Spleen (tissue), 11 donors: Measurements from ENCODE around the gene PPP1R9A. TPM values are rescaled to one million over a fixed set of nuclear protein-coding genes. Genes with fewer than 3 reads are reported as not detected.

Source experiments
- DNase-seq: peaks from one replicate; pipeline ENCODE4 v3.0.0-alpha.2; 2020
- H3K27ac ChIP-seq, 8 donors: fragments of 200-600 bp; sonication (generic) in 7 of 8; 1 replicate in 4 of 8; 2 replicates in 4 of 8; pipeline versions ENCODE4 v1.5.0 to v1.8.0; 2016 to 2021; ENCODE audit warnings: inconsistent platforms in 4 of 8, mild to moderate bottlenecking in 4 of 8, moderate library complexity in 1 of 8
- H3K27me3 ChIP-seq, 7 donors: fragments of 200-600 bp; sonication (generic) in 6 of 7; replicated peaks in 1 of 7; 1 replicate in 4 of 7; 2 replicates in 3 of 7; pipeline versions ENCODE4 v1.5.0 to v1.8.0; 2016 to 2021; ENCODE audit warnings: inconsistent platforms in 3 of 7, mild to moderate bottlenecking in 1 of 7
- H3K36me3 ChIP-seq, 6 donors: fragments of 200-600 bp; sonication (generic) in 5 of 6; 1 replicate in 4 of 6; 2 replicates in 2 of 6; pipeline versions ENCODE4 v1.5.0 to v1.8.0; 2016 to 2021; ENCODE audit warnings: inconsistent platforms in 2 of 6
- H3K4me1 ChIP-seq, 6 donors: fragments of 200-600 bp; sonication (generic) in 5 of 6; 1 replicate in 3 of 6; 2 replicates in 3 of 6; pipeline versions ENCODE4 v1.5.0 to v1.8.0; 2016 to 2021; ENCODE audit warnings: inconsistent platforms in 3 of 6
- H3K4me3 ChIP-seq, 8 donors: fragments of 200-600 bp; sonication (generic) in 7 of 8; 1 replicate in 4 of 8; 2 replicates in 4 of 8; pipeline versions ENCODE4 v1.5.0 to v1.8.0; 2016 to 2021; ENCODE audit warnings: inconsistent platforms in 4 of 8, mild to moderate bottlenecking in 4 of 8, moderate library complexity in 2 of 8
- H3K9me3 ChIP-seq, 8 donors: fragments of 200-600 bp; sonication (generic) in 7 of 8; 1 replicate in 4 of 8; 2 replicates in 4 of 8; pipeline versions ENCODE4 v1.5.0 to v1.8.0; 2016 to 2021; ENCODE audit warnings: inconsistent platforms in 4 of 8
- CTCF ChIP-seq, 11 experiments: fragments of 200-600 bp in 7 of 11; fragments of 450-650 bp in 4 of 11; sonication (generic) in 4 of 11; IDR thresholded peaks in 8 of 11; conservative IDR thresholded peaks in 3 of 11; 1 replicate in 7 of 11; 2 replicates in 4 of 11; pipeline versions ENCODE4 v1.4.0 to v1.8.0; 2016 to 2021; ENCODE audit warnings: antibody characterized with exemption in 11 of 11, inconsistent platforms in 4 of 11, mild to moderate bottlenecking in 1 of 11
- POLR2A ChIP-seq, 3 donors: fragments of 450-650 bp; IDR thresholded peaks; one replicate each; pipeline ENCODE4 v1.5.1; 2017; ENCODE audit warnings: antibody characterized with exemption in 3 of 3, mild to moderate bottlenecking in 1 of 3
- POLR2AphosphoS5 ChIP-seq, 3 donors: sonication (generic); formaldehyde crosslinking; IDR thresholded peaks; one replicate each; pipeline ENCODE4 v1.5.1; 2017; ENCODE audit warnings: antibody characterized with exemption in 3 of 3
- WGBS, 5 donors: extraction: QIAGEN DNeasy Blood & Tissue Kit in 3 of 5; methylation state at CpG; one replicate each; pipeline versions ENCODE4 v1.1.5 to v1.1.7; 2013 to 2018; 5-methylcytosine and 5-hydroxymethylcytosine counted together
- intact Hi-C: fragments of 100-400 bp; cut with DNase I; formaldehyde crosslinking; loops from one replicate; pipeline ENCODE4 v1.15.0; 2023; ENCODE audit warnings: low total_unique reads
- polyA plus RNA-seq, 3 donors: library from polyadenylated mRNA; stranded (reverse); fragments of 200-250 nt; gene quantifications; one replicate each; pipeline ENCODE4 v1.2.1, GENCODE V29; 2013
- total RNA-seq, 7 donors: library from RNA; depleted of rRNA in 3 of 7; stranded (reverse); fragments of >200 nt in 3 of 7; fragmentation: NEBNext Ultra II Directional in 4 of 7; extraction: Animal tissue kit (Norgen Biotek cat#: 25700) in 4 of 7; gene quantifications; one replicate each; pipeline versions ENCODE4 v1.1.0 to v1.2.1, GENCODE V29; 2016 to 2021
- donor health status: healthy with polysubstance abuse.
- donor health status: DM: no; HTN: no; CAD: no; lungs with moderate emphysema.
- donor health status: DM: no; HTN: no; CAD: no.
- donor health status: Bipolar disorder and iron deficiency.
- donor health status: healthy.
- donor health status: DM: no; HTN: no; CAD: no.
- donor health status: DM: yes; HTN: yes; CAD: no.

Gene PPP1R9A
- total and polyA plus RNA-seq, 10 donors: 0.52 to 24.1 (median 10.9) TPM

GRCh38 chr7:94957061-94957460, 49.7 kb downstream of the PPP1R9A start:
- H3K27ac ChIP-seq: no peak overlapping the region
- H3K4me1 ChIP-seq: no peaks in the 10 kb centered on the region
- TF ChIP-seq POLR2AphosphoS5 (IDR thresholded peaks at IDR 0.05) (no peak), CTCF (IDR thresholded peaks at IDR 0.05 in 8 of 11, conservative IDR thresholded peaks at IDR 0.05 in 3 of 11) (no peak), POLR2A (IDR thresholded peaks at IDR 0.05) (no peak)
- DNase-seq: no peak
- H3K27me3 ChIP-seq: no peaks in the 10 kb centered on the region
- 79 to 95% (median 84%) methylated on average over 1 of the region's 1 CpG for WGBS, 5 donors
- H3K36me3 ChIP-seq: no peaks in the 10 kb centered on the region
- intact Hi-C loops: no loop called here
- no peak overlapping the region for H3K4me3 ChIP-seq
- peaks cover 0 to 9% (median 4%) of the 10 kb centered on the region in 8 donors for H3K9me3 ChIP-seq

GRCh38 chr7:94962661-94963060, 55.3 kb downstream of the PPP1R9A start:
- peaks cover 0 to 17% (median 10%) of the 10 kb centered on the region in 8 donors for H3K9me3 ChIP-seq
- intact Hi-C loops: no loop called here
- DNase-seq: no peak
- H3K36me3 ChIP-seq: no peaks in the 10 kb centered on the region
- no peaks in the 10 kb centered on the region for H3K27me3 ChIP-seq
- TF ChIP-seq POLR2AphosphoS5 (IDR thresholded peaks at IDR 0.05) (no peak), POLR2A (IDR thresholded peaks at IDR 0.05) (no peak), CTCF (IDR thresholded peaks at IDR 0.05 in 8 of 11, conservative IDR thresholded peaks at IDR 0.05 in 3 of 11) (no peak)
- WGBS, 5 donors: 65 to 90% (median 78%) methylated on average over 2 of the region's 2 CpGs
- H3K4me3 ChIP-seq: no peak overlapping the region
- no peaks in the 10 kb centered on the region for H3K4me1 ChIP-seq
- no peak overlapping the region for H3K27ac ChIP-seq

- intact Hi-C loops: no loop called here
- Histone ChIP-seq H3K36me3 (no peaks in the 10 kb centered on the region), H3K4me1 (no peaks in the 10 kb centered on the region), H3K9me3 (peaks cover 0 to 16% (median 8%) of the 10 kb centered on the region in 8 donors), H3K27me3 (no peaks in the 10 kb centered on the region), H3K4me3 (no peak overlapping the region), H3K27ac (no peak overlapping the region)
- WGBS, 5 donors: 67 to 82% (median 69%) methylated on average over 6 to 8 of the region's 8 CpGs
- no peak for DNase-seq
- TF ChIP-seq POLR2A (IDR thresholded peaks at IDR 0.05): no peak
- no peak for TF ChIP-seq CTCF (IDR thresholded peaks at IDR 0.05 in 8 of 11, conservative IDR thresholded peaks at IDR 0.05 in 3 of 11)
- no peak for TF ChIP-seq POLR2AphosphoS5 (IDR thresholded peaks at IDR 0.05)
Measured at GRCh38 chr7:94969434-94970084, 62.2 kb downstream of the PPP1R9A start.

- DNase-seq: no peak
- WGBS, 5 donors: 86 to 91% (median 89%) methylated on average over 5 to 7 of the region's 7 CpGs
- intact Hi-C loops: no loop called here
- Histone ChIP-seq H3K36me3 (no peaks in the 10 kb centered on the region), H3K27ac (no peak overlapping the region), H3K27me3 (no peaks in the 10 kb centered on the region), H3K4me1 (peaks cover 0 to 2% (median 0%) of the 10 kb centered on the region in 6 donors), H3K9me3 (peaks cover 0 to 10% (median 5%) of the 10 kb centered on the region in 8 donors), H3K4me3 (no peak overlapping the region)
- TF ChIP-seq CTCF (IDR thresholded peaks at IDR 0.05 in 8 of 11, conservative IDR thresholded peaks at IDR 0.05 in 3 of 11): no peak
- TF ChIP-seq POLR2AphosphoS5 (IDR thresholded peaks at IDR 0.05): no peak
- TF ChIP-seq POLR2A (IDR thresholded peaks at IDR 0.05): no peak
Measured at GRCh38 chr7:94970085-94970576, 62.7 kb downstream of the PPP1R9A start.
